HepG2 (cell line): Measurements from ENCODE around the gene MCOLN1. TPM values are rescaled to one million over a fixed set of nuclear protein-coding genes. Genes with fewer than 3 reads are reported as not detected.

Experiments used
- ELF4 ChIP-seq: sonication (generic); formaldehyde crosslinking; IDR thresholded peaks from 2 replicates; pipeline ENCODE4 v1.5.0; 2020; ENCODE audit warnings: missing genetic modification reagents, mild to moderate bottlenecking, moderate library complexity, borderline replicate concordance
- FOXC1 ChIP-seq: sonication (generic); formaldehyde crosslinking; IDR thresholded peaks from 2 replicates; pipeline ENCODE4 v1.8.0; 2022; ENCODE audit warnings: mild to moderate bottlenecking, missing genetic modification reagents, borderline replicate concordance
- HMG20A ChIP-seq: IDR thresholded peaks from 2 replicates; pipeline ENCODE4 v1.6.1; 2016; ENCODE audit warnings: borderline replicate concordance
- NR2F6 ChIP-seq, 2 experiments: IDR thresholded peaks; 2 replicates each; pipeline ENCODE4 v1.6.1; 2016; ENCODE audit warnings: antibody characterized with exemption in 1 of 2, mild to moderate bottlenecking in 1 of 2
- PITX1 ChIP-seq: sonication (generic); formaldehyde crosslinking; IDR thresholded peaks from 2 replicates; pipeline ENCODE4 v1.5.1; 2020; ENCODE audit warnings: mild to moderate bottlenecking, missing genetic modification reagents
- TAF1 ChIP-seq: sonication (generic); formaldehyde crosslinking; IDR thresholded peaks from 2 replicates; pipeline ENCODE4 v1.4.0; 2020; ENCODE audit warnings: missing genetic modification reagents
- YY1 ChIP-seq: IDR thresholded peaks from 2 replicates; pipeline ENCODE4 v1.6.1; 2011; ENCODE audit warnings: low read length, low read depth, moderate library complexity, mild to moderate bottlenecking; ENCODE audit not compliant: insufficient read depth, insufficient replicate concordance
- ZKSCAN8 ChIP-seq: IDR thresholded peaks from 2 replicates; pipeline ENCODE4 v1.6.1; 2016; ENCODE audit warnings: borderline replicate concordance, missing genetic modification reagents, missing compliant biosample characterization
- ZNF383 ChIP-seq: sonication (generic); formaldehyde crosslinking; IDR thresholded peaks from 2 replicates; pipeline ENCODE4 v1.4.0; 2020; ENCODE audit warnings: missing genetic modification reagents, mild to moderate bottlenecking, borderline replicate concordance
- ZNF512B ChIP-seq: sonication (generic); formaldehyde crosslinking; IDR thresholded peaks from 2 replicates; pipeline ENCODE4 v1.5.1; 2020; ENCODE audit warnings: missing genetic modification reagents, mild to moderate bottlenecking, borderline replicate concordance
- polyA plus RNA-seq, 8 experiments: library from polyadenylated mRNA; depleted of rRNA in 3 of 8; stranded (reverse) in 7 of 8; unstranded in 1 of 8; fragments of >200 nt; fragmentation: Illumina TruSeq in 4 of 8; extraction: Trizol in 4 of 8; gene quantifications; 2 replicates each; pipeline versions ENCODE4 v1.2.1 to v1.2.3, GENCODE V29; 2011 to 2016; ENCODE audit warnings: low read depth in 4 of 8, missing spikeins in 1 of 8, mixed read lengths in 1 of 8; ENCODE audit not compliant: insufficient read depth in 1 of 8
- total RNA-seq, 5 experiments: library from RNA; depleted of rRNA; stranded (reverse); fragments of >200 nt; fragmentation: Illumina TruSeq; extraction: Trizol; gene quantifications; 2 replicates each; pipeline ENCODE4 v1.2.3, GENCODE V29; 2016; ENCODE audit warnings: low read depth in 1 of 5
- TF ChIP-seq, protein P1 (sequence below): sonication (generic); formaldehyde crosslinking; IDR thresholded peaks from 2 replicates; pipeline ENCODE4 v1.8.0; 2022; ENCODE audit warnings: mild to moderate bottlenecking, missing genetic modification reagents, borderline replicate concordance
- TF ChIP-seq, protein P2 (sequence below): sonication (generic); formaldehyde crosslinking; IDR thresholded peaks from 2 replicates; pipeline ENCODE4 v1.4.0; 2020; ENCODE audit warnings: missing genetic modification reagents
- TF ChIP-seq, protein P3 (sequence below): IDR thresholded peaks from 2 replicates; pipeline ENCODE4 v1.6.1; 2016; ENCODE audit warnings: low read depth, missing genetic modification reagents, missing compliant biosample characterization
- TF ChIP-seq, protein P4 (sequence below): fragments of 450-650 bp; IDR thresholded peaks from 2 replicates; pipeline ENCODE4 v1.6.1; 2017; ENCODE audit warnings: mild to moderate bottlenecking

Gene MCOLN1
- total and polyA plus RNA-seq, 2 of the 13 experiments (the other 11 are each of a cell fraction or from before 2014, with no cell fraction given): 3.4 to 15.7 TPM

GRCh38 chr19:7533925-7534480 lies 11.6 kb downstream of the MCOLN1 start (continued):
- TF ChIP-seq, protein P1, sequence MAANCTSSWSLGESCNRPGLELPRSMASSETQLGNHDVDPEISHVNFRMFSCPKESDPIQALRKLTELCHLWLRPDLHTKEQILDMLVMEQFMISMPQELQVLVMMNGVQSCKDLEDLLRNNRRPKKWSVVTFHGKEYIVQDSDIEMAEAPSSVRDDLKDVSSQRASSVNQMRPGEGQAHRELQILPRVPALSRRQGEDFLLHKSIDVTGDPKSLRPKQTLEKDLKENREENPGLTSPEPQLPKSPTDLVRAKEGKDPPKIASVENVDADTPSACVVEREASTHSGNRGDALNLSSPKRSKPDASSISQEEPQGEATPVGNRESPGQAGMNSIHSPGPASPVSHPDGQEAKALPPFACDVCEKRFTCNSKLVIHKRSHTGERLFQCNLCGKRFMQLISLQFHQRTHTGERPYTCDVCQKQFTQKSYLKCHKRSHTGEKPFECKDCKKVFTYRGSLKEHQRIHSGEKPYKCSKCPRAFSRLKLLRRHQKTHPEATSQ (CRISPR knock-in tag): no peak
- TF ChIP-seq TAF1 (no peak), NR2F6 (IDR thresholded peaks at IDR 0.05) (no peak), NR2F6 (CRISPR knock-in tag; IDR thresholded peaks at IDR 0.05) (no peak), YY1 (peak; percentile 98), ZKSCAN8 (CRISPR knock-in tag) (no peak), ELF4 (CRISPR knock-in tag) (no peak), FOXC1 (CRISPR knock-in tag) (0 out of 2 replicates have a peak, but pooled peaks have one; percentile 23), ZNF383 (CRISPR knock-in tag) (no peak), HMG20A (no peak), PITX1 (CRISPR knock-in tag) (no peak), ZNF512B (no peak)
- TF ChIP-seq, protein P2, sequence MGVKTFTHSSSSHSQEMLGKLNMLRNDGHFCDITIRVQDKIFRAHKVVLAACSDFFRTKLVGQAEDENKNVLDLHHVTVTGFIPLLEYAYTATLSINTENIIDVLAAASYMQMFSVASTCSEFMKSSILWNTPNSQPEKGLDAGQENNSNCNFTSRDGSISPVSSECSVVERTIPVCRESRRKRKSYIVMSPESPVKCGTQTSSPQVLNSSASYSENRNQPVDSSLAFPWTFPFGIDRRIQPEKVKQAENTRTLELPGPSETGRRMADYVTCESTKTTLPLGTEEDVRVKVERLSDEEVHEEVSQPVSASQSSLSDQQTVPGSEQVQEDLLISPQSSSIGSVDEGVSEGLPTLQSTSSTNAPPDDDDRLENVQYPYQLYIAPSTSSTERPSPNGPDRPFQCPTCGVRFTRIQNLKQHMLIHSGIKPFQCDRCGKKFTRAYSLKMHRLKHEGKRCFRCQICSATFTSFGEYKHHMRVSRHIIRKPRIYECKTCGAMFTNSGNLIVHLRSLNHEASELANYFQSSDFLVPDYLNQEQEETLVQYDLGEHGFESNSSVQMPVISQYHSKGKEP (CRISPR knock-in tag): no peak
- TF ChIP-seq, protein P3, sequence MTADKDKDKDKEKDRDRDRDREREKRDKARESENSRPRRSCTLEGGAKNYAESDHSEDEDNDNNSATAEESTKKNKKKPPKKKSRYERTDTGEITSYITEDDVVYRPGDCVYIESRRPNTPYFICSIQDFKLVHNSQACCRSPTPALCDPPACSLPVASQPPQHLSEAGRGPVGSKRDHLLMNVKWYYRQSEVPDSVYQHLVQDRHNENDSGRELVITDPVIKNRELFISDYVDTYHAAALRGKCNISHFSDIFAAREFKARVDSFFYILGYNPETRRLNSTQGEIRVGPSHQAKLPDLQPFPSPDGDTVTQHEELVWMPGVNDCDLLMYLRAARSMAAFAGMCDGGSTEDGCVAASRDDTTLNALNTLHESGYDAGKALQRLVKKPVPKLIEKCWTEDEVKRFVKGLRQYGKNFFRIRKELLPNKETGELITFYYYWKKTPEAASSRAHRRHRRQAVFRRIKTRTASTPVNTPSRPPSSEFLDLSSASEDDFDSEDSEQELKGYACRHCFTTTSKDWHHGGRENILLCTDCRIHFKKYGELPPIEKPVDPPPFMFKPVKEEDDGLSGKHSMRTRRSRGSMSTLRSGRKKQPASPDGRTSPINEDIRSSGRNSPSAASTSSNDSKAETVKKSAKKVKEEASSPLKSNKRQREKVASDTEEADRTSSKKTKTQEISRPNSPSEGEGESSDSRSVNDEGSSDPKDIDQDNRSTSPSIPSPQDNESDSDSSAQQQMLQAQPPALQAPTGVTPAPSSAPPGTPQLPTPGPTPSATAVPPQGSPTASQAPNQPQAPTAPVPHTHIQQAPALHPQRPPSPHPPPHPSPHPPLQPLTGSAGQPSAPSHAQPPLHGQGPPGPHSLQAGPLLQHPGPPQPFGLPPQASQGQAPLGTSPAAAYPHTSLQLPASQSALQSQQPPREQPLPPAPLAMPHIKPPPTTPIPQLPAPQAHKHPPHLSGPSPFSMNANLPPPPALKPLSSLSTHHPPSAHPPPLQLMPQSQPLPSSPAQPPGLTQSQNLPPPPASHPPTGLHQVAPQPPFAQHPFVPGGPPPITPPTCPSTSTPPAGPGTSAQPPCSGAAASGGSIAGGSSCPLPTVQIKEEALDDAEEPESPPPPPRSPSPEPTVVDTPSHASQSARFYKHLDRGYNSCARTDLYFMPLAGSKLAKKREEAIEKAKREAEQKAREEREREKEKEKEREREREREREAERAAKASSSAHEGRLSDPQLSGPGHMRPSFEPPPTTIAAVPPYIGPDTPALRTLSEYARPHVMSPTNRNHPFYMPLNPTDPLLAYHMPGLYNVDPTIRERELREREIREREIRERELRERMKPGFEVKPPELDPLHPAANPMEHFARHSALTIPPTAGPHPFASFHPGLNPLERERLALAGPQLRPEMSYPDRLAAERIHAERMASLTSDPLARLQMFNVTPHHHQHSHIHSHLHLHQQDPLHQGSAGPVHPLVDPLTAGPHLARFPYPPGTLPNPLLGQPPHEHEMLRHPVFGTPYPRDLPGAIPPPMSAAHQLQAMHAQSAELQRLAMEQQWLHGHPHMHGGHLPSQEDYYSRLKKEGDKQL (CRISPR knock-in tag): no peak
- TF ChIP-seq, protein P4, sequence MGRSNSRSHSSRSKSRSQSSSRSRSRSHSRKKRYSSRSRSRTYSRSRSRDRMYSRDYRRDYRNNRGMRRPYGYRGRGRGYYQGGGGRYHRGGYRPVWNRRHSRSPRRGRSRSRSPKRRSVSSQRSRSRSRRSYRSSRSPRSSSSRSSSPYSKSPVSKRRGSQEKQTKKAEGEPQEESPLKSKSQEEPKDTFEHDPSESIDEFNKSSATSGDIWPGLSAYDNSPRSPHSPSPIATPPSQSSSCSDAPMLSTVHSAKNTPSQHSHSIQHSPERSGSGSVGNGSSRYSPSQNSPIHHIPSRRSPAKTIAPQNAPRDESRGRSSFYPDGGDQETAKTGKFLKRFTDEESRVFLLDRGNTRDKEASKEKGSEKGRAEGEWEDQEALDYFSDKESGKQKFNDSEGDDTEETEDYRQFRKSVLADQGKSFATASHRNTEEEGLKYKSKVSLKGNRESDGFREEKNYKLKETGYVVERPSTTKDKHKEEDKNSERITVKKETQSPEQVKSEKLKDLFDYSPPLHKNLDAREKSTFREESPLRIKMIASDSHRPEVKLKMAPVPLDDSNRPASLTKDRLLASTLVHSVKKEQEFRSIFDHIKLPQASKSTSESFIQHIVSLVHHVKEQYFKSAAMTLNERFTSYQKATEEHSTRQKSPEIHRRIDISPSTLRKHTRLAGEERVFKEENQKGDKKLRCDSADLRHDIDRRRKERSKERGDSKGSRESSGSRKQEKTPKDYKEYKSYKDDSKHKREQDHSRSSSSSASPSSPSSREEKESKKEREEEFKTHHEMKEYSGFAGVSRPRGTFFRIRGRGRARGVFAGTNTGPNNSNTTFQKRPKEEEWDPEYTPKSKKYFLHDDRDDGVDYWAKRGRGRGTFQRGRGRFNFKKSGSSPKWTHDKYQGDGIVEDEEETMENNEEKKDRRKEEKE: no peak
